Osteoblast (primary cell): Measurements from ENCODE around the gene GTF2H2. TPM values are rescaled to one million over a fixed set of nuclear protein-coding genes. Genes with fewer than 3 reads are reported as not detected.
"Not testable (repeated sequence)": the region's sequence is repeated elsewhere in the genome, so short reads cannot be mapped to it uniquely, and the experiment has no call there.

Experiments used
- DNase-seq: peaks from one replicate; pipeline ENCODE4 v3.0.0; 2011; ENCODE audit warnings: low spot score, mixed read lengths; ENCODE audit not compliant: insufficient read length; ENCODE audit errors: missing footprints
- H2AFZ ChIP-seq: 2 replicates; pipeline ENCODE4 v1.6.0; 2011; ENCODE audit warnings: mild to moderate bottlenecking, low read length
- H3K27ac ChIP-seq: 2 replicates; pipeline ENCODE4 v1.5.1; 2011; ENCODE audit warnings: mild to moderate bottlenecking, low read depth, low read length, moderate library complexity
- H3K27me3 ChIP-seq: 2 replicates; pipeline ENCODE4 v1.6.0; 2012; ENCODE audit warnings: mild to moderate bottlenecking, control low read depth, inconsistent platforms, low read length, moderate library complexity; ENCODE audit not compliant: insufficient read depth
- H3K36me3 ChIP-seq: 2 replicates; pipeline ENCODE4 v1.5.1; 2011; ENCODE audit warnings: mild to moderate bottlenecking, low read length, control low read depth, moderate library complexity; ENCODE audit not compliant: insufficient read depth
- H3K4me1 ChIP-seq: 2 replicates; pipeline ENCODE4 v1.5.1; 2011; ENCODE audit warnings: mild to moderate bottlenecking, low read length, control low read depth, moderate library complexity; ENCODE audit not compliant: insufficient read depth
- H3K4me2 ChIP-seq: 2 replicates; pipeline ENCODE4 v1.6.0; 2011; ENCODE audit warnings: mild to moderate bottlenecking, low read length; ENCODE audit not compliant: insufficient read depth
- H3K4me3 ChIP-seq: fragments of 200-600 bp; sonication (generic); 3 replicates; pipeline ENCODE4 v1.5.1; 2012; ENCODE audit warnings: mild to moderate bottlenecking, low read length, inconsistent platforms; ENCODE audit not compliant: insufficient read depth
- H3K79me2 ChIP-seq: 2 replicates; pipeline ENCODE4 v1.6.0; 2012; ENCODE audit warnings: mild to moderate bottlenecking, low read length, control low read depth, inconsistent platforms; ENCODE audit not compliant: insufficient read depth
- H3K9me3 ChIP-seq: 2 replicates; pipeline ENCODE4 v1.5.1; 2011; ENCODE audit warnings: low read depth, low read length, control low read depth
- H4K20me1 ChIP-seq: 2 replicates; pipeline ENCODE4 v1.6.0; 2012; ENCODE audit warnings: mild to moderate bottlenecking, low read length, control low read depth; ENCODE audit not compliant: insufficient read depth
- total RNA-seq: library from RNA; depleted of rRNA; stranded (reverse); fragments of >200 nt; gene quantifications from 2 replicates; pipeline ENCODE4 v1.2.3, GENCODE V29; 2012
- TF ChIP-seq, protein P1 (sequence below): IDR thresholded peaks from 2 replicates; pipeline ENCODE4 v1.5.1; 2011; ENCODE audit warnings: mild to moderate bottlenecking, low read depth, low read length, moderate library complexity; ENCODE audit errors: extremely low read depth

The GTF2H2 gene
- total RNA-seq, 1 donor, result 47.8 TPM

DNA sequence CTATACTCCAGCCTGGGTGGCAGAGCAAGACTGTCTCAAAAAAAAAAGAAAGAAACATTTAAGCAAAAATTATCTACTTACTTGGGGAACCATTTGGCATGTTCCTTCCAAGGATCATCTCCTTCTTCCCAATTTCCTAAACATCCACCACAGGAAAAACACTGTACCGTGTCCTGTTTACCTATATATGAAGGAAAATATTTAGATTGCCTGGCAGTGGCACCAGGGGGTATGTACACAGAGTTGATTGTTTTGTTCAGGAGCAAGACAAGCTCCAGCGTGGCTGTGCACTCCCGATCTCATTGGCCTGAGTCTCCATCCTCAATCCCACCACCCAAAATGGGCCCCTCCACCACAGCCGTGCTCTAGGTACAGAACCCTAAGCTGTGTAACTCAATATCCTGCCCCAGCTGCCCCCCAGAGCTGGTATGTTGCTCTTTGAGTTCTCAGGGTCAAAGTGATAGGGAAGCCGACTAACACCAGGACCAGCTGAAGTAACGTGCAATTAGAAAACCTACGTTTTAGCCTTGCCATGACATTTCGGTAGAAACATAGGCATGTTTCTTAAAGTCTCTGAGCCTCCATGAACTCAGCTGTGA is 56.2 kb downstream of the GTF2H2 start:
- H3K4me3 ChIP-seq, result no peak overlapping the region
- H2AFZ ChIP-seq, result no peak overlapping the region
- H3K4me1 ChIP-seq, result no peaks in the 10 kb centered on the region
- no peak overlapping the region for H3K27ac ChIP-seq
- no peaks in the 10 kb centered on the region for H3K79me2 ChIP-seq
- H4K20me1 ChIP-seq, result no peaks in the 10 kb centered on the region
- peaks cover 5% of the 10 kb centered on the region for H3K27me3 ChIP-seq
- TF ChIP-seq, protein P1, sequence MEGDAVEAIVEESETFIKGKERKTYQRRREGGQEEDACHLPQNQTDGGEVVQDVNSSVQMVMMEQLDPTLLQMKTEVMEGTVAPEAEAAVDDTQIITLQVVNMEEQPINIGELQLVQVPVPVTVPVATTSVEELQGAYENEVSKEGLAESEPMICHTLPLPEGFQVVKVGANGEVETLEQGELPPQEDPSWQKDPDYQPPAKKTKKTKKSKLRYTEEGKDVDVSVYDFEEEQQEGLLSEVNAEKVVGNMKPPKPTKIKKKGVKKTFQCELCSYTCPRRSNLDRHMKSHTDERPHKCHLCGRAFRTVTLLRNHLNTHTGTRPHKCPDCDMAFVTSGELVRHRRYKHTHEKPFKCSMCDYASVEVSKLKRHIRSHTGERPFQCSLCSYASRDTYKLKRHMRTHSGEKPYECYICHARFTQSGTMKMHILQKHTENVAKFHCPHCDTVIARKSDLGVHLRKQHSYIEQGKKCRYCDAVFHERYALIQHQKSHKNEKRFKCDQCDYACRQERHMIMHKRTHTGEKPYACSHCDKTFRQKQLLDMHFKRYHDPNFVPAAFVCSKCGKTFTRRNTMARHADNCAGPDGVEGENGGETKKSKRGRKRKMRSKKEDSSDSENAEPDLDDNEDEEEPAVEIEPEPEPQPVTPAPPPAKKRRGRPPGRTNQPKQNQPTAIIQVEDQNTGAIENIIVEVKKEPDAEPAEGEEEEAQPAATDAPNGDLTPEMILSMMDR, result no peak
- peak; percentile 10 for DNase-seq
- no peak overlapping the region for H3K4me2 ChIP-seq
- no peaks in the 10 kb centered on the region for H3K36me3 ChIP-seq
- H3K9me3 ChIP-seq, result no peaks in the 10 kb centered on the region

DNA sequence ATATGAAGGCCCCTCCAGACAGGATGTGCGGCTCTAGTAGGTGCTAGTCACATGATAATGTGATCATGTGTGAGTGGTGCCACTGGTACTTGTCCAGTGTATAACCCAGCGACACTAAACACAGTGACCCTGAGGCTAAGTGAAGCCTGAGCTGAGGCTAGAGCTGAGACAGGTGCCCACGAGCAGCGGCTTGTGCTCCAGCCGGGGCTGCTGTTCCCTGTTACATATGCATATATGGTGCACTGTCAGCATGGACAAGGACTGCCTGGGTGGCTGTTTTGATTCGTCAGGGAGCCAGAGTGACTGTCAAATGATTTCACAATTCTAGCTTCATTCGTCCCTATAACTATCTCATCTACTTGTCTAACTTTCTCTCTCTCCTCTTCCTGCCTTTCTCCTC is 60.5 kb downstream of the GTF2H2 start:
- not testable (repeated sequence) for H3K27me3 ChIP-seq, H3K36me3 ChIP-seq, H3K27ac ChIP-seq, H3K4me2 ChIP-seq, H3K4me3 ChIP-seq, H3K4me1 ChIP-seq, H4K20me1 ChIP-seq, DNase-seq, H2AFZ ChIP-seq, H3K9me3 ChIP-seq, H3K79me2 ChIP-seq

Other genes starting within 250 kb of the GTF2H2 start
- 8.3 and 14.1 TPM in 2 replicates for gene SERF1A, start 167.0 kb downstream of the GTF2H2 start, total RNA-seq
- gene SMN1, start 142.6 kb downstream of the GTF2H2 start, total RNA-seq, result 23.0 and 29.7 TPM in 2 replicates
- 4.4 and 7.2 TPM in 2 replicates for gene NAIP, start 42.3 kb downstream of the GTF2H2 start, total RNA-seq